NCI-H82 (cell line): ENCODE results near the gene HK1.

Source experiments
- DNase-seq: peaks from one replicate; lab custom pipeline; 2025; lab: John Stamatoyannopoulos, UW

The HK1 gene

DNA sequence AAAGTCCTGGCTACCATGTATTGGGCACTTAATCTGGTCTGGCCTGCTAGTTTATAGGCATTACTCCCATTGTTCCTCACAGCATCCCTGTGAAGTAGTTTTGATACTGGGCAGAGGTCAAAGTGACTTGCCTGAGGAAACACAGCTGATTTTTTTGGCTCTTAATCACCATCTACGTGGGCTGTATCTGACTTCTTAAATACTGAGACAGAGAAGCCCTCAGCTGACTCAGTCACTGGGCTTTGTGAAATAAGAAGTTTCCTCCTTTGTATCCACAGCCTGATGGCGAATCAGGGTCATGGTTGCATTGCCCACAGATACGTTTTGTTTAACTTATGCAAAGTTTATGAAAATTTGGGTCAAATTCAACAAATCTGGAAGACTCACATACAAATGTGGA lies 125.2 kb downstream of the HK1 start:
- DNase-seq: no peak

DNA sequence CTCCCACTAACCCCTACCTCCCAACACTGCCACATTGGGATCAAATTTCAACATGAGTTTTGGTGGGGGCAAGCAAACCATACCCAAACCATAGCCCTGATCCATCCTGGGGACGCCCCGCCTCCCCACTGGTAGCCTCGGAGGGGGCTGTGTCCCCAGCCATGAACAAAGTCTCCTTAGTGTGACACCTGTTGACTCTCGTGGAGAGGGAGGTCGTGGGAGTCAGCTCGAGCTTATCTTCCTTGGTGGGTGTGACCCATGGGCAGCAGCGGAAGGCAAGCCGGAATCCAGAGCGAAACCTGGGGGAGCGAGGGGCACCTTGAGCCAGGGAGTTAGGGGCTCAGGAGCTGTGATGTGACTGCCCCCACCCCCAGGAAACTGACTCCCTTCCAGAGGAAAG lies 126.5 kb downstream of the HK1 start:
- DNase-seq: no peak

DNA sequence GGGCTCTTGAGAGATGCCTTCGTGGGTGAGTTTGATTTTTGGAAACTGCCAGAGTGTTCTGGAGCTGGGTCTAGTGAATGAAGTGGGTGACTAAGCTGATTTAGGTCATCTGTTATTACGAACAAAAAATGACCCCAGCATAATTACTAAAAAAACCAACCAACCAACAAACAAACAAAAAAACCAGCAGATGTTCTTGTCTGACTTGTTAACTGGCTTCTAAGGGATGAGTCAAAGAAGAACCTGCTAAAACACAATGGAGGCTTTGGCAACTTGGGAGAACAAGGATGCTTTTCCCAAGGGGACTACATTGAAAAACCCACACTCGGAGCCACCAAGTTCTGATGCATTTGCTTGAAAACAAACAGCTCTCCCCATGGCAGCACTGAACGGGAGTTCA lies 126.9 kb downstream of the HK1 start:
- DNase-seq: no peak

DNA sequence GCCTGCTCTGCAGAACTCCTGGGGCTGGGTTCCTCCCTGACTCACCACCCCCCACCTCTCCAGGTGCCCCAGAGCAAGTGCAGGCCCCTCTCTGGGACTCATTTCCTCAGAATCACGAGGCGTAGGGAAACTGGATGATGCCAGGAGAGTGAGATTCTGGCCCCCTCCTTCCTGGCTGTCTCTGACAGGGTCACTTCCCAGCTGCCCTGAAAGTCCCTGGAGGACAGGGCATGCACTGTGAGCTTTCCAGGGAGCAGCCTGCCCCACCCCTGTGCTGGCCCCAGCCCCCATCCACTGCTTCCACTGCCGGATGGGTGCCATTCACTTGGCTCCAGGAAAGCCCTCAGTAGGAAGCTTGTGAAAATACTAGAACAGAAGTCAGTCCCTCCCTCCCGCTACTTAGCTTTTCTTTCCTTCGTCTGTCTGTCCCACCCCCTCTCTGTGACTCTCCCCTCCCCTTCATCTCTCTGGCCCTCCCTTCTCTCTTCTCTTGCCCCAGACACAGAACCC lies 128.1 kb downstream of the HK1 start:
- DNase-seq: peak; percentile 7

DNA sequence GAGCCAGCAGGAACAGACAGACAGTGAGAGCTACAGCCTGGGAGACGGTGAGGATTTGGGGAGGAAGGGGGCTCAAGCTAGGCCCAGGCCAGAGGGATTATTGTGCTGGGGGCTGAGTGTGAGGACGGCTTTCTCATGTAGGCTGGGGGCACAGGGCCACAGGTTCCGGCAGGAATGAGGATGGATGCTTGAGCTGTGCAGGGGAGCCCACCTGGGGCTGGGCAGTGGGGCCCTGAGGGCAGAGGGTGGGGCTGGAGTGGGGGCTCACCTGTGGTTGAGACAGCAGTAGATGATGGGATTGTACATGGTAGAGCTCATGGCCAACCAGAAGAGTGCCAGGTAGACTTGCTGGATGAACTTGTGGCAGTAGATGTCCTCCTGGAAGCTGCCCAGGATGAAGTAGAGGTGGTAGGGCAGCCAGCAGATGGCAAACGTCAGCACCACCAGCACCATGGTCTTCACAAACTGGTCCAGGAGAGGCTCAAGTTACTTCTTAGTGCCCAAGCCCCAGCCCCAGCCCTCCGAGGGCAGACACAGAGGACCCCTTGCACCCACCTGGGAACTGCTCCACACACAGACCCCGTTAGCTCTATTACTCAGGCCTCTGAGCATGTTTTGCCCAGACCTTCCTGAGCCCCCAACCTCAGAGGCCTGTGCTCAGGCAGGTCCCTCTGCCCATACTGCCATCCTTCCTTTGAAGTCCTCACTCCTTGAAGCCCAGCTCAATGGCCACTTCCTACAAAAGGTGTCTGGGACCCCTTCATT lies 128.7 kb downstream of the HK1 start:
- peak; percentile 7 for DNase-seq

DNA sequence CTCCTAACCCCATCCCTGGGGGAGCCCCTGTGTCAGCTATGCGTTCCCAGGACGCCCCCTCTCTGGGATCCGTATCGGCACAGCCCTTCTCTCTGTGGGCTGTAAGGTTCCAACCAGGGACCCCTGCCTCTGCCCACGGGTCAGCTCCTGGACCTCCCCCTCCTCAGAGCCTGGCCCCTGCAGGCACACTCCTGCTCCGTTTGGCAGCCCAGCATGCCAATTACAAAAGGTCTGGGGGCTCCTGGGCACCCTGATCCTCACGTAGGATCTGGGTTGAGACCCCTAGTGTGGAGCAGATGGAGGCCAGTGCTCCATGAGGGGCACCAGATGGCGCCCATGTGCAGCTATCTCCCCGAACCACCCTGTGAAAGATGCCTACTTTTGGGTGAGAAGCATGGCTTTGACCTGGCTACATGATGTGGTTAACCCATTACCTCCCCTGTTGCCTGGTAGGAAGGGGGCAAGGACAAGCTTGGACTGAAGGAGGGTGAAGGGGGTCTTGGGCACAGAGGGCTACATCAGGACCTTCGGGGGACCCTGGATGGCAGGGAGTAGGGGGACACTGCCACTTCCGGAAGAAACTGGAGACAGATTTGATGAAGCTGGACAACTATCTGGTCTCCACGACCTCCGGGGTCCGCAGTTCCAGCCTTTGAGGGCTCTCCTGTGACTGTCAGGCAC lies 129.5 kb downstream of the HK1 start:
- DNase-seq: peak; percentile 47

DNA sequence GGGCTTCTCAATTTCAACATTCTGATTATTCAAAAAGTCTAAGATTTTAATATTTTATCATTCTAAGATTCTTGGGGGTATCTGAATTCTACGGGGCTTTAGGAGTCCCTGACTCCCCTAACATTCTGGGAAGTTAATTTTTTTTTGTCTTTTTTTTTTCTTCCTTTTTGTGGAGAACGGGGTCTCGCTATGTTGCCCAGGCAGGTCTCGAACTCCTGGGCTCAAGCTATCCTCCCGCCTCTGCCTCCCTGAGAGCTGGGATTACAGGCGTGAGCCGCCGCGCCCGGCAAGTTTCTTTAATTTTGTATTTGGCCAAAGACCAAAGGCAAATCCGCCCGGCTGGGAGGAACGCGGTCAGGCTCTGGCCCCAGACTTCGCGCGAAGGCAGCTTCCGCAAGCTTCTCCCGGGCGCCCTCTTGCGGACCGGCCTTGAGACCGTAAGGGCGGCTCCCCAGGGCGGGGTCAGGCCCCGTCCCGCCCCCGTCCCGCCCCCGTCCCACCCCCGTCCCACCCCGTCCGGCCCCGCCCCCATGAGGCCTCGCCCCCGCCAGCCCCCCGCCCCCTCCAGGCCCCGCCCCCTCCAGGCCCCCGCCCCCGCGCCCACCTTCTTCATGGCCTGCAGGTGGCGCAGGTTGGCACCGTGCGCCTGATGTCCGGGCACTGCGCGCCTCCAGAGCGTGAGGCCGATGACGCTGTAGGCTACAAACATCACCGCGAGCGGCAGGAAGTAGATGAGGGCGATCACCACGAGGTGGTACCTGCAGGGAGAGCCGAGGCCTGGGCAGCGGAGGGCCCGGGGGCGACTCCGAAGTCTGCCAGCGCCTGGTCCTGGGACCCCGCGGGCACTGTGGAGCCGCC lies 130.3 kb downstream of the HK1 start:
- DNase-seq: peak; percentile 94

DNA sequence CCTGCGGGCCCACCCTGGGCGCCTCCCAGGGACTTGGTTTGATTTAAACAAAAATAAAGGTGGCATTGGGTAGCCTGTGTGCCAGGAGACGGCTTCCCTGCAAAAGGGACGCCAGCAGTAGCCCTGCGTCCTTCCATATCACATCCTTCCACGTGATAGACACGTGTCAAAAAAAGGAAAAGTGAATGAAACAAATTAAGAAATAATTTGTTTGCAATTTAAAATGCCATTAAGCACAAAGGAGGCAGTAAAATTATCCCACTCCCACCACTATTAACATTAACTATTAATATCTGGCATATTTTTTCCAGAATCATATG lies 130.8 kb downstream of the HK1 start:
- no peak for DNase-seq

DNA sequence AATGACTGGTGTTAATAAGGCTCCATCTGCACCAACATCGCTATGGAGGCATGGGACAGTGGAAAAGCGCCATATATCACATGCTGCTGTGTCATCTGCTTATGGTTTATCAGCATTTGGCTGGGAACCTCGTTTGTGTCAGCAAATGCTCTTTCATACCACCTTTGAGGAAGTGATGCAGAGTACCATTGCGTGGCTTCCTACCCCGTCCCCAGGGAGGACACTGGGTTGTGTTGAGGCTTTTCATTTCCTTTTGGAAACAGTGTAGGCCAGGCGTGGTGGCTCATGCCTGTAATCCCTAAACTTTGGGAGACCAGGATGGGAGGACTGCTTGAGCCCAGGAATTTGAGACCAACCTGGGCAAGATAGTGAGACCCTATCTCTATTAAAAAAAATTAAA lies 131.7 kb downstream of the HK1 start:
- no peak for DNase-seq

DNA sequence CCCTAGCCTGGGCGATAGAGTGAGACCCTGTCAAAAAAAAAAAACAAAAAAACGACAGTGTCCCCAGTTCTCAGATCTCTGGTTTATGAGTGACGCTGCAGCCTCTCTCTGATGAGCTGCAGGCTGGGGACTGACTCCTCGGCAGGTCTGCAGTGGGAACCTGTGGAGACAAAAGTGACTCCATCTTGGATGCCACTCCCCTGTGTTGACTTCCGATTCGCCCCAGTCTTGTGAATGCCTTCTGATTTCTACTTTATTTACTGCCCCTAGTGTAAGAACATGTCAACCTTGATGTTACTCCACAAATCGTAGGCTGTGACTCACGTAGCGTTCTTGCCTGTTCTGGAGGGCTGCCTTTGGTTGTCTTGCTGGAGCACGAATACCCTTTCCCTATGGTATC lies 132.2 kb downstream of the HK1 start:
- no peak for DNase-seq

DNA sequence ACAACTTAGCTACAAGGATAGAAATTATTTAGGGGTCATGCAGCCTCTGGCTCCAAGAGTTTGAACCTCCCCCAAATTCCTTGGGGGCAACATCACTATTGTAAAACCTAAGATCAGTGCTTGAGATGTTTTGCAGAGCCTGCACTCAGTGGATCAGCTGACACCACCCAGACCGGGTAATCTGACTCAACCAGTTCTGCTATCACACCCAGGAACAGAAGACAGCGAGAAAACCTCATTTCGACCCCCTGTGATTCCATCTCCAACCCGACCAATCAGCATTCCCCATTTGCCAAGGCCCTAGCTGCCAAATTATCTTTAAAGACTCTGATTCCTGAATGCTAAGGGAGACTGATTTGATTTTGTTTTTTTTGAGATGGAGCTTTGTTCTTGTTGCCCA lies 133.2 kb downstream of the HK1 start:
- no peak for DNase-seq

DNA sequence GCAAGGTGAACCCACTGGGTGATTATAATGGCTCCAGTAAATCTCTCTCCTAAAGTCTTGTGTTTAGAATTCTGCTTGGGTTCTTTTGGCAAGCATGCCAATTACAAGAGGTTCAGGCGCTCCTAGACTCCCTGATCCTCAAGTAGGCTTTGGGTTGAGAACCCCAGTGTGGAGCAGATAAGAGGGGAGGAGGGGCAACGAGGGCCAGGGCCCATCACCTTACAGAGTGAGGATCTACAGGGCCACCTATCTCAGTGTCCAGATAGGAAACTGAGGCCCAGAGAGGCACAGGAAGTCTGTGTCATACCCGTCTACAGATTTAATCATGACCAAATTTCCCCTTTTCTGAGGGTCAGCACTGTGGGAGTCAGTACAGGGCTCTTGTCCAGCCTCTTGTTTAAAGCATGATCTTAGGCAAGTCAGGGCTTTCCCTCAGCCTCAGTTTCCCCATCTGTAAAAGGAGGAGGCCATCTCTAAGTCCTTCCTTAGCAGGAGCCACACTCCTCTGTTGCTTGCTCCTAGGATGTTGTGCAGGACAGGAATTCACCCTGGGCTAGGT lies 134.0 kb downstream of the HK1 start:
- DNase-seq: no peak

DNA sequence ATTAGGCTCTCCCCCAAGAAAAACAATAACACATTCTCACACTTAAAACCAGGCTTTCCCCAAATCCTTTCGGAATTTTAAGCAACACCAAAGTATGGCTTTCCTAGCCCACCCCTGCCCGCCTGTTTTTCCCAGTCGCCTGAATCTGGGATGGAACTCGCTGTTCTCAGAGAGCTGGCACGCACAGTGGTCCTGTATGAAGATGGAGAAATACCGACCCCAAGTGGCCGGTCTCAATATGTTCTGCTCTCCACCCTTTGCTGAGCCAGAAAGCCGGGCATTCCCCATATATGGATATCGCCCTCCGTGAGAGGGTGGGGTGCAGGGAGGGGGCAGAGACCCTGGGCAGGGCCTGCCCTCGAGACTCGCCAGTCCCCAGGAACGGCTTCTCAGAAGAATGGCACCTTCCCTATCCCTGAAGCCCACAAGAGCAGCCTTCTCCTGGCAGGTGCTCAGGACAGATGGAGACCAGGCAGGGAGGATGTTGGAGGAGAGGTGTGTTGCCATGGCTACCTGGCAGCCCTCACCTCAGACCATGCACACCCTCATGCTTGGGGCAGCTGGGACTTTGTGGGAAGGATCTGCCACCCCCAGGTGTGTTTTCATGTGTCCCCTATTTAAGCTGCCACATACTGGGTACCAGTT lies 135.0 kb downstream of the HK1 start:
- peak; percentile 74 for DNase-seq

DNA sequence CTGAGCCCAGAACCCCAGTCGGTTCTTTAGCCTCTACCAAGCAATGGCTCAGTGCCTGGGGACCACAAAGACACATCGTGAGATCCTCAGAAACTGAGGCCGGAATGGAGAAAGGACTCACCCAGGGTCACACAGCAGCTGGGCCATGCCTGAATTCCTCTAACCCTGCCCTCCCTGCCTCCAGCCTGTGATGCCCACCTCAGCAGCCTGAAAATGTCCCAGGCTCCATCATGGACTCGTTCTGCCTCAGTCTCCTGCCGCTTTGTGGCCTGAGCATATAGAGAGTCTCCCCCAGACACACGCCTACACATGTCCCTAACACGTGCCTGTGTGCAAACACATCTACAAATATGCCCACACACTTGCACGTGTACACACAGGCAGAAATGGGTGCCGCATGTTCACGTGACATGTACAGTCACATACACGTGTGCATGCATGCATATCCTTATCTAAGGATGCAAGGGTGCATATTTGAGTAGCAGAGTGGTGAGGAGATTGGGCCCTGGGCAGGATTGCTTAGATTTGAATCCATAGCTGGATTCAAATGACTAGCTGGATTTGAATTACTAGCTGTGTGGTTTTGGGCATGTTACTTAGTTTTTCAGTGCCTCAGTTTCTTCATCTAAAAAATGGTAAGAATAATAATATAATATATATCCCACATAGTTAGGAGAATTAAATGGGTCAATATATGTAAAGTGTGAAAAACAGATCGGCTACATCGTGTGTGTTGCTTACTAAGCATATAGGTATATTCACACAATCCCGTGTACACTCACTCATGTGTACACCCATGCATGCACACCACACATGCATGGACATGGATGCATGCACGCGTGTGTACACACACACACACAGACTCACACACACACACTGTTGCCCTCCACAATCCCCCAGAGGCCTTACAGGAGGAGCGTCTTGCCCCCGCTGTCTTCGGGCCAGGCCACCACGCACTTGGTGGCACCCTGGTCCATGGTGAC lies 136.0 kb downstream of the HK1 start:
- DNase-seq: no peak

DNA sequence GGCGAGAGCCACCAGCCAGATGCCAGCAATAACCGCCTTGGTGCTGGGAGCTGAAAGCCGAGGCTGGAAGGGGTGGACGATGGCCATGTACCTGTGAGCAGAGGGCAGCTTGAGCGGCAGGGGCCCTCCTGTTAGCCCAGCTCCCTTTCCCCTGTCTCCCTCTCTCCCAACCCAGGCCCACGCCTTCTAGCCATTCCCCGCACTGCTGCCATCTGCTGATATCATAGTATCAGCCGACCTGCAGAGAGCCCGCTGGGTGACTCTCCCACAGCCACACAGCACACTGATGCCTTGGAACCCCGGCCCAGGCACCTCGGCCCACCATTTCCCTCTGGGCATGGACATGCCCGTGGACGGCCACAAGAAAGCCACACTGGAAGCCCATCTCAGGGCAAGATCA lies 136.8 kb downstream of the HK1 start:
- peak; percentile 15 for DNase-seq

DNA sequence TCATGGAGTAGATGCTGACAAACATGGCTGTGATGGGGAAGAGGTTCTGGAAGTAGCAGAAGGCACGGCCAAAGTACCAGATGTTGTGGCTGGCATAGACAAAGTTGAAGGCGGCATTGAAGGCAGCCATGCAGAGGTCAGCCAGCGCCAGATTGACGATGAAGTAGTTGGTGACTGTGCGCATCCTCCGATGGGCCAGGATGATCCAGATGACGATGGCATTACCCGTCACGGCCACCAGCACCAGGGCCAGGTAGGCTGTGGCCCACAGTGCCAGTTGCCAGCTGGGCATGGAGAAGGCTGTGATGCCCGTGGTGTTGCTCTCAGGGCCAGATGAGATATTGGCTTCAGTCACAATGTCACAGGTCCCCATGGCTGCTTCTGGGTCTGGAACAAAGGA lies 137.7 kb downstream of the HK1 start:
- no peak for DNase-seq

DNA sequence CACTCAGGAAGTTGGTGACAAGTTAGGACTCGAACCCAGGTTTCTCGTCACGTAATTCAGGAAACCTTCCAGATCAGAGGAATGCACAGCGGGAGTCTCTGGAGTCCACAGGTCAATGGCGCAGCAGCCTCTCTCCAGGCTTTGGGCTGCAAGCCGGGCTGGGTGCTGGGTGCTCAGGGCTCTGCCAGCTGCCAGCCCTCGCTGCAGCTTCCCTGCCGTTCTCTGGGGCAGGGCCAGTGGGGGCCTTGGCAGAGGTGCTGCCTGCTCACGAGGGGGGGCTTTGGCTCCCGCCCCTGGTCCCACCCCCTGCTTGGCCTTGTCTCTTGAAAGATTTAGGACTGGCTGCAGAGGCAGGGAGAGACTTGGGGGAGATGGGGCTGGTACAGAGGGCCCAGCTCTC lies 138.4 kb downstream of the HK1 start, which contains the start of gene TACR2:
TACR2 (minus strand) TSS at position 224 of the 400 bp plus-strand sequence. CDS start 595 bp downstream, outside the sequence.
- no peak for DNase-seq

DNA sequence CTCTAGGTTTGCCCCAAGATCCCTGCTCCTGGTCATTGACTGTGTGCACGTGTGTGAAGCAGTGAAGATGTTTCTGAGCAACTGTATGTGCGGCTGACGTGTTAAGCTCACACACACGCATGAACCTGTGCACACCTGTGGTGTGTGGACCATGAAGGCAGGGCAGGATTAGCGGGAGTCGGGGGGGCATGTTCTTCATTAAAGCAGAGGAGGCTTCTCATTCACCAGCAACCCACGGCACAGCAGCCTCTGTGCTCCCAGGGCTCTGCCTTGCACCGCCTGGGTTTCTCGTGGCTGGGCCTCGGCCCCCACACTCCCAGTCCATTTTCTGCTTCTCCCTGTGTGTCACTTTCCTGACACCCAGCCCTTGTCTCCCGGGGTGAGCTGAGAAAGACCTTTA lies 139.2 kb downstream of the HK1 start:
- no peak for DNase-seq

DNA sequence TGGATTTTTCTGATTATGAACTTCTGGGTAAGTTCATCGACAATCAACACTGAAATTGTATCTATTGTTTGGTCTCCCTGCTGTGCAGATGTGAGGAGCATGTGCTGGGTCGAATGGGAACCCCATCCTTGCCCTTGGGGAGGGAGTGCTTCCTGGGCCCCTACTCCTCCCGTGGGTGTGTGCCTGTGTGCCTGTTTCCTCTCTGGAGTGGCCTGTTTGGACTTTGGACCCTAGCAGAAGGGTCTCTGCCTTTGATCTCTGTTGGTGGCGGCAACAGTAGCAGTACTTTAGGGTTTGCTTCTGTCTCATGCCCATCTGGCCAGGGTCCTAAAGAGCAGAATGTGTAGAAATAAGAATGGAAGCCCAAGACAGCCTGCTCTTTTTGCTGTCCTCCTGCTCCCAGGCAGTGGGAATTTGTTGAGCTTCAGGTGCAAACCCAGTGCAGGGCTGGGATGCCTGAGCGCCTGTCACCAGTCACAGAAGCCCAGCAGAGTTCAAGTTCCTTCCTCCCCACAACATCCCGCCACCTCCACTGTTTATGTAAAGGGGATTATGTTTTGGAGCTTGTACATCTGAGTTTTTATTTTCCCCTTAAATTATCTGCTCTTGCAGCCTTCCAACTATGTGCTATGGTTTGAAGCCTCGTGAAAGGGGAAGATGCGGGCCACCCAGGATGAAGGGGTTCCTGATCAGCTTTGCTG lies 139.9 kb downstream of the HK1 start:
- DNase-seq: no peak
